B cell (primary cell): ENCODE results near the gene EXOC6. TPM values are rescaled to one million over a fixed set of nuclear protein-coding genes. Genes with fewer than 3 reads are reported as not detected.

Experiments
- ATAC-seq: fragments of 200-7000 bp; cut with Tn5 transposase; one replicate; pipeline ENCODE4 v1.10.0; 2021; ENCODE audit warnings: low read depth, mild to moderate bottlenecking, moderate number of reproducible peaks, moderate library complexity
- CTCF ChIA-PET: fragments of 350-600 bp; sonication (Branson Sonifier 250); formaldehyde crosslinking; loops from one replicate; lab custom pipeline; 2021; ENCODE audit warnings: antibody characterized with exemption, inconsistent platforms; lab: Charles Lee
- POLR2A ChIA-PET: fragments of 350-600 bp; sonication (Branson Sonifier 250); formaldehyde crosslinking; loops from one replicate; lab custom pipeline; 2021; ENCODE audit warnings: antibody characterized with exemption; lab: Charles Lee
- DNase-seq: peaks from one replicate; pipeline ENCODE4 v3.0.0; 2013
- H2AFZ ChIP-seq: 2 replicates; pipeline ENCODE4 v1.6.1; 2012; ENCODE audit warnings: mild to moderate bottlenecking, low read depth, low read length; ENCODE audit not compliant: insufficient read depth, poor library complexity, severe bottlenecking
- H3K27ac ChIP-seq, 2 donors: 1 replicate in 1 of 2; 2 replicates in 1 of 2; pipeline ENCODE4 v1.5.1; 2012 to 2013; ENCODE audit warnings: low read length in 2 of 2, mild to moderate bottlenecking in 2 of 2, moderate library complexity in 1 of 2
- H3K27me3 ChIP-seq, 4 experiments: fragments of 200-600 bp in 1 of 4; sonication (generic) in 1 of 4; replicated peaks in 1 of 4; 1 replicate in 2 of 4; 2 replicates in 2 of 4; pipeline versions ENCODE4 v1.6.1 to v1.7.0; 2013 to 2016; ENCODE audit warnings: low read length in 3 of 4, mild to moderate bottlenecking in 2 of 4, mixed read lengths in 1 of 4, moderate library complexity in 1 of 4; ENCODE audit not compliant: insufficient read depth in 4 of 4, control insufficient read depth in 3 of 4; ENCODE audit errors: control extremely low read depth in 1 of 4
- H3K36me3 ChIP-seq, 2 experiments: replicated peaks in 1 of 2; 1 replicate in 1 of 2; 2 replicates in 1 of 2; pipeline versions ENCODE4 v1.6.1 to v1.7.1; 2013; ENCODE audit warnings: low read length in 1 of 2; ENCODE audit not compliant: insufficient read depth in 2 of 2, control insufficient read depth in 1 of 2; ENCODE audit errors: control extremely low read depth in 1 of 2, extremely low read depth in 1 of 2
- H3K4me1 ChIP-seq, 2 donors: fragments of 200-600 bp in 1 of 2; sonication (generic) in 1 of 2; 1 replicate in 1 of 2; 2 replicates in 1 of 2; pipeline versions ENCODE4 v1.5.1 to v1.6.1; 2013 to 2017; ENCODE audit warnings: low read length in 2 of 2; ENCODE audit not compliant: control insufficient read depth in 2 of 2, insufficient read depth in 2 of 2
- H3K4me2 ChIP-seq: replicated peaks from 2 replicates; pipeline ENCODE3; 2012; ENCODE audit warnings: mild to moderate bottlenecking, low read depth, low read length; ENCODE audit not compliant: poor library complexity, severe bottlenecking
- H3K4me3 ChIP-seq, 5 experiments: fragments of 200-600 bp in 1 of 5; sonication (generic) in 1 of 5; 1 replicate in 3 of 5; 2 replicates in 2 of 5; pipeline versions ENCODE4 v1.5.1 to v1.7.0; 2011 to 2016; ENCODE audit warnings: low read length in 4 of 5, mild to moderate bottlenecking in 4 of 5, low read depth in 2 of 5, control low read depth in 1 of 5, moderate library complexity in 1 of 5; ENCODE audit not compliant: insufficient read depth in 1 of 5; ENCODE audit errors: control extremely low read depth in 1 of 5, extremely low read depth in 1 of 5
- H3K79me2 ChIP-seq: fragments of 200-600 bp; sonication (generic); one replicate; pipeline ENCODE4 v1.6.0; 2016; ENCODE audit warnings: low read length; ENCODE audit not compliant: control insufficient read depth, insufficient read depth
- H3K9ac ChIP-seq: fragments of 200-600 bp; sonication (generic); 2 replicates; pipeline ENCODE4 v1.6.1; 2017; ENCODE audit warnings: mild to moderate bottlenecking, low read length, moderate library complexity
- H3K9me3 ChIP-seq, 3 donors: one replicate each; pipeline versions ENCODE4 v1.6.1 to v1.7.1; 2013; ENCODE audit warnings: low read length in 2 of 3; ENCODE audit not compliant: control insufficient read depth in 2 of 3, insufficient read depth in 1 of 3; ENCODE audit errors: control extremely low read depth in 1 of 3
- H4K20me1 ChIP-seq: 2 replicates; pipeline ENCODE4 v1.6.0; 2012; ENCODE audit warnings: mild to moderate bottlenecking, low read length; ENCODE audit not compliant: insufficient read depth, control insufficient read depth, poor library complexity, severe bottlenecking
- H3K27ac Mint-ChIP-seq: one replicate; pipeline ENCODE4 v1.8.0; 2021; ENCODE audit warnings: mixed read lengths
- H3K27me3 Mint-ChIP-seq: one replicate; pipeline ENCODE4 v1.8.0; 2021; ENCODE audit warnings: mixed read lengths
- H3K4me1 Mint-ChIP-seq: one replicate; pipeline ENCODE4 v1.8.0; 2021; ENCODE audit warnings: mixed read lengths
- H3K4me3 Mint-ChIP-seq: one replicate; pipeline ENCODE4 v1.8.0; 2021; ENCODE audit warnings: mixed read lengths
- H3K9me3 Mint-ChIP-seq: one replicate; pipeline ENCODE4 v1.8.0; 2022; ENCODE audit warnings: mixed read lengths; ENCODE audit not compliant: insufficient read depth
- CTCF ChIP-seq: fragments of 200-600 bp; IDR thresholded peaks from one replicate; pipeline ENCODE4 v1.8.0; 2022; ENCODE audit warnings: antibody characterized with exemption, mild to moderate bottlenecking
- EZH2 ChIP-seq: IDR thresholded peaks from 2 replicates; pipeline ENCODE4 v1.6.1; 2012; ENCODE audit warnings: borderline replicate concordance, low read depth, mild to moderate bottlenecking, moderate library complexity, low read length; ENCODE audit not compliant: insufficient read depth, poor library complexity, severe bottlenecking
- WGBS: methylation state at CpG from one replicate; pipeline ENCODE4 v1.1.5; 2013; ENCODE audit warnings: missing lambda C conversion rate; ENCODE audit not compliant: insufficient coverage; 5-methylcytosine and 5-hydroxymethylcytosine counted together
- intact Hi-C: fragments of 100-400 bp; cut with micrococcal nuclease; formaldehyde crosslinking; loops from one replicate; pipeline ENCODE4 v1.10.0; 2022
- polyA plus RNA-seq: library from polyadenylated mRNA; depleted of rRNA; stranded (reverse); fragments of >200 nt; gene quantifications from 2 replicates; pipeline ENCODE4 v1.2.3, GENCODE V29; 2012
- total RNA-seq, 2 donors: library from RNA; stranded (reverse); fragments of 120-200 nt in 1 of 2; gene quantifications; 1 replicate in 1 of 2; 2 replicates in 1 of 2; pipeline versions ENCODE4 v1.2.3 to v1.2.4, GENCODE V29; 2013 to 2022

Gene EXOC6
- total and polyA plus RNA-seq, 2 donors (not counting 1 experiment from before 2014, with no cell fraction given), result 7.9 to 22.6 TPM

GRCh38 chr10:92822964-92823363 is 25.4 kb upstream of the EXOC6 start:
- H3K9me3 ChIP-seq, result no peaks in the 10 kb centered on the region
- H3K27ac ChIP-seq, result no peak overlapping the region
- ATAC-seq (peak; percentile 45), DNase-seq (peak; percentile 52)
- no peak overlapping the region for H3K9ac ChIP-seq
- H3K79me2 ChIP-seq, result no peaks in the 10 kb centered on the region
- intact Hi-C loops, result loop anchor here (10.0 kb wide), 1 partner anchor 62 kb away; no protein-coding TSS in a partner anchor
- 100% methylated on average over 2 of the region's 9 CpGs for WGBS
- H2AFZ ChIP-seq, result no peak overlapping the region
- TF ChIP-seq EZH2 (no peak), CTCF (peak; percentile 27)
- CTCF ChIA-PET, result interaction anchor here (0.6 to 2.2 kb wide), 12 partner anchors 12 to 306 kb away, joined by 3 to 6 read pairs (median 3); partner anchors contain the start of gene HHEX
- H3K27me3 ChIP-seq, result no peaks in the 10 kb centered on the region
- H3K4me3 ChIP-seq, result no peak overlapping the region
- no peak overlapping the region for H3K27ac Mint-ChIP-seq
- H3K4me3 Mint-ChIP-seq, result no peak overlapping the region
- peaks cover 4 to 15% of the 10 kb centered on the region in 2 donors for H3K4me1 ChIP-seq
- H3K36me3 ChIP-seq, result no peaks in the 10 kb centered on the region
- no peaks in the 10 kb centered on the region for H4K20me1 ChIP-seq
- H3K4me1 Mint-ChIP-seq, result peaks cover 28% of the 10 kb centered on the region
- H3K9me3 Mint-ChIP-seq, result no peaks in the 10 kb centered on the region
- POLR2A ChIA-PET, result no interaction called here
- no peaks in the 10 kb centered on the region for H3K27me3 Mint-ChIP-seq
- H3K4me2 ChIP-seq, result no peak overlapping the region

- Histone ChIP-seq H3K9me3 (no peaks in the 10 kb centered on the region), H3K4me2 (no peak overlapping the region), H3K27me3 (no peaks in the 10 kb centered on the region), H3K36me3 (no peaks in the 10 kb centered on the region), H4K20me1 (no peaks in the 10 kb centered on the region), H3K27ac (no peak overlapping the region), H2AFZ (peak overlapping the region; percentile 9), H3K9ac (no peak overlapping the region), H3K4me3 (no peak overlapping the region), H3K4me1 (peaks cover 8 to 22% of the 10 kb centered on the region in 2 donors), H3K79me2 (no peaks in the 10 kb centered on the region)
- H3K4me1 Mint-ChIP-seq, result peaks cover 39% of the 10 kb centered on the region
- H3K4me3 Mint-ChIP-seq, result no peak overlapping the region
- WGBS, result no CpG with 5 or more reads among the region's 5 CpGs
- intact Hi-C loops, result loop anchor here (10.0 kb wide), 1 partner anchor 59 kb away; no protein-coding TSS in a partner anchor
- ATAC-seq (no peak), DNase-seq (no peak)
- no peaks in the 10 kb centered on the region for H3K9me3 Mint-ChIP-seq
- ChIA-PET CTCF (interaction anchor here (1.9 kb wide), 1 partner anchor 17 kb away, joined by 5 read pairs; no protein-coding TSS in a partner anchor), POLR2A (no interaction called here)
- no peaks in the 10 kb centered on the region for H3K27me3 Mint-ChIP-seq
- no peak for TF ChIP-seq CTCF
- TF ChIP-seq EZH2, result no peak
- no peak overlapping the region for H3K27ac Mint-ChIP-seq
Measured at GRCh38 chr10:92826061-92826460, 22.3 kb upstream of the EXOC6 start.
